Lower leg skin (tissue), 3 donors: ENCODE measurements around the gene CCDC32.

Experiments used
- POLR2A ChIP-seq, 2 donors: fragments of 450-650 bp; IDR thresholded peaks; one replicate each; pipeline ENCODE4 v1.6.1; 2016 to 2017; ENCODE audit warnings: antibody characterized with exemption in 2 of 2, mild to moderate bottlenecking in 1 of 2, moderate library complexity in 1 of 2
- TF ChIP-seq, protein P1 (sequence below), 3 donors: fragments of 450-650 bp; IDR thresholded peaks; one replicate each; pipeline ENCODE4 v1.5.1; 2016; ENCODE audit warnings: antibody characterized with exemption in 3 of 3, mild to moderate bottlenecking in 3 of 3, moderate library complexity in 2 of 3

DNA sequence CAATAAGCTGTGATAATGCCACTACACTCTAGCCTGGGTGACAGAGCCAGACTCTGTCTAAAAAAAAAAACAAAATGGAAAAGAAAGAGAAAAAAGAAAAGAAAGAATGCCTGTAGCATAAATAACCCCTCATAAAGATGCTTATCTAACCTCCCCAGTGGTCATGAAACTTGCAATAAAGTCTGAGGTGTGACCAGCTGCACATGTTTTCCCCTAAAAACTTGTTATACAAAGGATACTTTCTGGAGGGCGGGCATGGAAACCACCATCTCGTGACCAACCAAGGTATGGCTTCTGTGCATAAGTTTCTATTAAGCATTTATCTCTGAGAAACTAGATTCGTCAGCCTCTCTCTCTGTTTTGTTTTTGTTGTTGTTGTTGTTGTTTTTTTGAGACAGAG, 21.8 kb downstream of the CCDC32 start:
- TF ChIP-seq, protein P1, sequence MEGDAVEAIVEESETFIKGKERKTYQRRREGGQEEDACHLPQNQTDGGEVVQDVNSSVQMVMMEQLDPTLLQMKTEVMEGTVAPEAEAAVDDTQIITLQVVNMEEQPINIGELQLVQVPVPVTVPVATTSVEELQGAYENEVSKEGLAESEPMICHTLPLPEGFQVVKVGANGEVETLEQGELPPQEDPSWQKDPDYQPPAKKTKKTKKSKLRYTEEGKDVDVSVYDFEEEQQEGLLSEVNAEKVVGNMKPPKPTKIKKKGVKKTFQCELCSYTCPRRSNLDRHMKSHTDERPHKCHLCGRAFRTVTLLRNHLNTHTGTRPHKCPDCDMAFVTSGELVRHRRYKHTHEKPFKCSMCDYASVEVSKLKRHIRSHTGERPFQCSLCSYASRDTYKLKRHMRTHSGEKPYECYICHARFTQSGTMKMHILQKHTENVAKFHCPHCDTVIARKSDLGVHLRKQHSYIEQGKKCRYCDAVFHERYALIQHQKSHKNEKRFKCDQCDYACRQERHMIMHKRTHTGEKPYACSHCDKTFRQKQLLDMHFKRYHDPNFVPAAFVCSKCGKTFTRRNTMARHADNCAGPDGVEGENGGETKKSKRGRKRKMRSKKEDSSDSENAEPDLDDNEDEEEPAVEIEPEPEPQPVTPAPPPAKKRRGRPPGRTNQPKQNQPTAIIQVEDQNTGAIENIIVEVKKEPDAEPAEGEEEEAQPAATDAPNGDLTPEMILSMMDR (IDR thresholded peaks at IDR 0.05), result no peak
- no peak for TF ChIP-seq POLR2A (IDR thresholded peaks at IDR 0.05)
